ENCODE measurements around the gene PRKD2. TPM values are rescaled to one million over a fixed set of nuclear protein-coding genes. Genes with fewer than 3 reads are reported as not detected.

Gene PRKD2
- polyA plus RNA-seq, 1 donor from 2014 or later = 8.0 TPM

DNA sequence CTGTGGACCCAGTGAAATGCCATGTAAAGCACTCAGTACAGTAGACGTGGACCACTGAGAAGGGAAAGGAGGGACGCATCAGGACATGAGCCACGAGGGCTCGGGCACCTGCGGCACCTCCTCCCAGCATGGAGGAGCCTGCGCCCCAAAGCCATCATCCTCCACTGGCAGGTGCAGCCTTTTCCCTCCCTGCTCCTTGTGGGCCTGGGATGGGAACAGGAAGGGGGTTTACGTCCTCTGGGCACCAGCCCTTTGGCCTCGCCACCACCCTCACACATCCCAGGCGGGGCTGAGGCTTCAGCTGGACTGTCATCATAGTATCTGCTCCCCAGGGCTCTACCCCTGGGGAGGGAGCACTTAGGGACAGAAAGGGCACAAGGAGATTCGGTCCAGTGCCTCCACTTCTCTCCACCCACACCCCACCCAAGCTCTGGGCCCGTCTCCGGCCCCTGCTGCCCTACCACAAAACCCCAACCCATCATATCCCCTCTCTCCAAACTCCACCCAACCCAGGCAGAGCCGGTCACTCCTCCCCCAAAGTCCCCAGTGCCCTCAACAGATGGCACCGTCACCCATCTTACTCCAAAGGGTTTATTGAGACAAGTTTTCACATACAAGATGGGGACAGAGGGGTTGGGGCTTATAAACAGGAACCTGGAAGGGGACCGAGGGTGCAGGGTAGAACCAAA lies 2.2 kb upstream of the PRKD2 start:
- Histone ChIP-seq H3F3A (ENCODE audit: insufficient read depth, low read length, poor library complexity, severe bottlenecking) (no peaks in the 10 kb centered on the region), H3K9me3 (ENCODE audit: low read length) (no peaks in the 10 kb centered on the region), H4K20me1 (ENCODE audit: insufficient read depth) (no peaks in the 10 kb centered on the region), H3K27ac (ENCODE audit: low read length) (no peak overlapping the region), H3K9me2 (ENCODE audit: insufficient read depth, low read length) (no peaks in the 10 kb centered on the region), H3K36me3 (ENCODE audit: insufficient read depth, low read length) (no peaks in the 10 kb centered on the region), H3K4me3 (ENCODE audit: low read length) (no peak overlapping the region), H3K27me3 (ENCODE audit: insufficient read depth, low read depth, low read length) (no peaks in the 10 kb centered on the region), H2AFZ (ENCODE audit: low read depth, low read length) (no peak overlapping the region), H3K79me2 (replicated peaks; ENCODE audit: insufficient read depth, low read length) (no peaks in the 10 kb centered on the region), H3K4me2 (ENCODE audit: low read length) (no peak overlapping the region), H3K9ac (ENCODE audit: low read length) (no peak overlapping the region)
- TF ChIP-seq, protein P1, sequence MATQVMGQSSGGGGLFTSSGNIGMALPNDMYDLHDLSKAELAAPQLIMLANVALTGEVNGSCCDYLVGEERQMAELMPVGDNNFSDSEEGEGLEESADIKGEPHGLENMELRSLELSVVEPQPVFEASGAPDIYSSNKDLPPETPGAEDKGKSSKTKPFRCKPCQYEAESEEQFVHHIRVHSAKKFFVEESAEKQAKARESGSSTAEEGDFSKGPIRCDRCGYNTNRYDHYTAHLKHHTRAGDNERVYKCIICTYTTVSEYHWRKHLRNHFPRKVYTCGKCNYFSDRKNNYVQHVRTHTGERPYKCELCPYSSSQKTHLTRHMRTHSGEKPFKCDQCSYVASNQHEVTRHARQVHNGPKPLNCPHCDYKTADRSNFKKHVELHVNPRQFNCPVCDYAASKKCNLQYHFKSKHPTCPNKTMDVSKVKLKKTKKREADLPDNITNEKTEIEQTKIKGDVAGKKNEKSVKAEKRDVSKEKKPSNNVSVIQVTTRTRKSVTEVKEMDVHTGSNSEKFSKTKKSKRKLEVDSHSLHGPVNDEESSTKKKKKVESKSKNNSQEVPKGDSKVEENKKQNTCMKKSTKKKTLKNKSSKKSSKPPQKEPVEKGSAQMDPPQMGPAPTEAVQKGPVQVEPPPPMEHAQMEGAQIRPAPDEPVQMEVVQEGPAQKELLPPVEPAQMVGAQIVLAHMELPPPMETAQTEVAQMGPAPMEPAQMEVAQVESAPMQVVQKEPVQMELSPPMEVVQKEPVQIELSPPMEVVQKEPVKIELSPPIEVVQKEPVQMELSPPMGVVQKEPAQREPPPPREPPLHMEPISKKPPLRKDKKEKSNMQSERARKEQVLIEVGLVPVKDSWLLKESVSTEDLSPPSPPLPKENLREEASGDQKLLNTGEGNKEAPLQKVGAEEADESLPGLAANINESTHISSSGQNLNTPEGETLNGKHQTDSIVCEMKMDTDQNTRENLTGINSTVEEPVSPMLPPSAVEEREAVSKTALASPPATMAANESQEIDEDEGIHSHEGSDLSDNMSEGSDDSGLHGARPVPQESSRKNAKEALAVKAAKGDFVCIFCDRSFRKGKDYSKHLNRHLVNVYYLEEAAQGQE (IDR thresholded peaks at IDR 0.05; ENCODE audit: borderline replicate concordance) = no peak
- TF ChIP-seq MXI1 (conservative IDR thresholded peaks at IDR 0.05; ENCODE audit: poor library complexity, severe bottlenecking) = no peak
- TF ChIP-seq EP300 (conservative IDR thresholded peaks at IDR 0.05; ENCODE audit: poor library complexity, severe bottlenecking) = no peak
- TF ChIP-seq, protein P2, sequence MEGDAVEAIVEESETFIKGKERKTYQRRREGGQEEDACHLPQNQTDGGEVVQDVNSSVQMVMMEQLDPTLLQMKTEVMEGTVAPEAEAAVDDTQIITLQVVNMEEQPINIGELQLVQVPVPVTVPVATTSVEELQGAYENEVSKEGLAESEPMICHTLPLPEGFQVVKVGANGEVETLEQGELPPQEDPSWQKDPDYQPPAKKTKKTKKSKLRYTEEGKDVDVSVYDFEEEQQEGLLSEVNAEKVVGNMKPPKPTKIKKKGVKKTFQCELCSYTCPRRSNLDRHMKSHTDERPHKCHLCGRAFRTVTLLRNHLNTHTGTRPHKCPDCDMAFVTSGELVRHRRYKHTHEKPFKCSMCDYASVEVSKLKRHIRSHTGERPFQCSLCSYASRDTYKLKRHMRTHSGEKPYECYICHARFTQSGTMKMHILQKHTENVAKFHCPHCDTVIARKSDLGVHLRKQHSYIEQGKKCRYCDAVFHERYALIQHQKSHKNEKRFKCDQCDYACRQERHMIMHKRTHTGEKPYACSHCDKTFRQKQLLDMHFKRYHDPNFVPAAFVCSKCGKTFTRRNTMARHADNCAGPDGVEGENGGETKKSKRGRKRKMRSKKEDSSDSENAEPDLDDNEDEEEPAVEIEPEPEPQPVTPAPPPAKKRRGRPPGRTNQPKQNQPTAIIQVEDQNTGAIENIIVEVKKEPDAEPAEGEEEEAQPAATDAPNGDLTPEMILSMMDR (IDR thresholded peaks at IDR 0.05; ENCODE audit: poor library complexity, severe bottlenecking) = no peak
- no peak for TF ChIP-seq SMC3 (conservative IDR thresholded peaks at IDR 0.05; ENCODE audit: poor library complexity)
- TF ChIP-seq TAF1 (IDR thresholded peaks at IDR 0.05; ENCODE audit: low read depth) = no peak
- no peak for TF ChIP-seq RAD21 (conservative IDR thresholded peaks at IDR 0.05)
- TF ChIP-seq POLR2AphosphoS5 (IDR thresholded peaks at IDR 0.05) = no peak
- TF ChIP-seq EZH2 (IDR thresholded peaks at IDR 0.05; ENCODE audit: borderline replicate concordance, insufficient read depth, low read length, poor library complexity, severe bottlenecking) = no peak

DNA sequence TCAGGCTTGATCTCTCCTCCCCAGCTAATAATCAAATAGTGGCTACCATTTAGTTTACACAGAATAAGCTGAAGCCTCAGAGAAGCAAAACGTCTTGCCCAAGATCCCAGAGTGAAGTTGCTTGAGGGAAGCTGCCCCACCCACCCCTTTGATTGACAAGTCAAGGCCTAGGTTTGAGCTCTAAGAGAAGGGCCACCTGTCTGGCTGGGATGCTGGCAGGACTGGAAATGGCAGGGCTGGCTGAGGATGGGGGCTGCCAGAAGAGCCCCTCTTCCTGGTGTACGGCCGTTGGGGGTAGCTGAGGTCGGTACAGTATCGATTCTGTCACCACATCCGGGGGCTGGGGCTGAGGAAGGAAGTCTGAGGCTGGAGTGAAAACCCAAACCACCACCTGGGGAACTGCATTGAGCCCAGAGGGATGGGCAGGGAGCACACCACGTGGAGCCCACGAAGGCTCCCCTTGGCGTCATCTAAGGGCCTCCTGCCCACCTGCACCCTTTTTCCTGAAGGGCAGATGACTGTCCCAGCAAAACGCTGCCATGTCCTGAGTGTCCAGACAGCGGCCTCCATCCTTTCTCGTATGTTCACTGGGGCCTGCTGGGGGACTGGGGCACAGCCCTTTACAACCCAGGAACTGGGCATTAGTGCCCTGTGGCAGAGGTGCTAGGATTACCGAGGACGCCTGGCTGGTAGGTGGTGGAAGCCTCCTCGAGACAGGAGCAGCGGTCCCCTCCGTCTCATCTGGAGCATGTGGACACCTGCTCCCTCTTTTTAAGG lies 1.4 kb upstream of the PRKD2 start:
- Histone ChIP-seq H3K4me2 (ENCODE audit: low read length) (no peak overlapping the region), H3K79me2 (replicated peaks; ENCODE audit: insufficient read depth, low read length) (no peaks in the 10 kb centered on the region), H3K27me3 (ENCODE audit: insufficient read depth, low read depth, low read length) (no peaks in the 10 kb centered on the region), H3K4me3 (ENCODE audit: low read length) (no peak overlapping the region), H3K27ac (ENCODE audit: low read length) (no peak overlapping the region), H3K9ac (ENCODE audit: low read length) (no peak overlapping the region), H4K20me1 (ENCODE audit: insufficient read depth) (no peaks in the 10 kb centered on the region), H3F3A (ENCODE audit: insufficient read depth, low read length, poor library complexity, severe bottlenecking) (no peaks in the 10 kb centered on the region), H3K9me2 (ENCODE audit: insufficient read depth, low read length) (no peaks in the 10 kb centered on the region), H2AFZ (ENCODE audit: low read depth, low read length) (no peak overlapping the region), H3K9me3 (ENCODE audit: low read length) (no peaks in the 10 kb centered on the region), H3K36me3 (ENCODE audit: insufficient read depth, low read length) (no peaks in the 10 kb centered on the region)
- TF ChIP-seq, protein P1 (IDR thresholded peaks at IDR 0.05; ENCODE audit: borderline replicate concordance) = no peak
- TF ChIP-seq EZH2 (IDR thresholded peaks at IDR 0.05; ENCODE audit: borderline replicate concordance, insufficient read depth, low read length, poor library complexity, severe bottlenecking) (no peak), SMC3 (conservative IDR thresholded peaks at IDR 0.05; ENCODE audit: poor library complexity) (no peak), MXI1 (conservative IDR thresholded peaks at IDR 0.05; ENCODE audit: poor library complexity, severe bottlenecking) (no peak), TAF1 (IDR thresholded peaks at IDR 0.05; ENCODE audit: low read depth) (no peak), EP300 (conservative IDR thresholded peaks at IDR 0.05; ENCODE audit: poor library complexity, severe bottlenecking) (no peak), POLR2AphosphoS5 (IDR thresholded peaks at IDR 0.05) (no peak)
- TF ChIP-seq, protein P2 (IDR thresholded peaks at IDR 0.05; ENCODE audit: poor library complexity, severe bottlenecking) = no peak
